B cell (primary cell): ENCODE measurements around the gene BHMT. TPM values are rescaled to one million over a fixed set of nuclear protein-coding genes. Genes with fewer than 3 reads are reported as not detected.

Source experiments
- ATAC-seq: fragments of 200-7000 bp; cut with Tn5 transposase; one replicate; pipeline ENCODE4 v1.10.0; 2021; ENCODE audit warnings: low read depth, mild to moderate bottlenecking, moderate number of reproducible peaks, moderate library complexity
- CTCF ChIA-PET: fragments of 350-600 bp; sonication (Branson Sonifier 250); formaldehyde crosslinking; loops from one replicate; lab custom pipeline; 2021; ENCODE audit warnings: antibody characterized with exemption, inconsistent platforms; lab: Charles Lee
- POLR2A ChIA-PET: fragments of 350-600 bp; sonication (Branson Sonifier 250); formaldehyde crosslinking; loops from one replicate; lab custom pipeline; 2021; ENCODE audit warnings: antibody characterized with exemption; lab: Charles Lee
- DNase-seq: peaks from one replicate; pipeline ENCODE4 v3.0.0; 2013
- H2AFZ ChIP-seq: 2 replicates; pipeline ENCODE4 v1.6.1; 2012; ENCODE audit warnings: mild to moderate bottlenecking, low read depth, low read length; ENCODE audit not compliant: insufficient read depth, poor library complexity, severe bottlenecking
- H3K27ac ChIP-seq, 2 donors: 1 replicate in 1 of 2; 2 replicates in 1 of 2; pipeline ENCODE4 v1.5.1; 2012 to 2013; ENCODE audit warnings: low read length in 2 of 2, mild to moderate bottlenecking in 2 of 2, moderate library complexity in 1 of 2
- H3K27me3 ChIP-seq, 4 experiments: fragments of 200-600 bp in 1 of 4; sonication (generic) in 1 of 4; replicated peaks in 1 of 4; 1 replicate in 2 of 4; 2 replicates in 2 of 4; pipeline versions ENCODE4 v1.6.1 to v1.7.0; 2013 to 2016; ENCODE audit warnings: low read length in 3 of 4, mild to moderate bottlenecking in 2 of 4, mixed read lengths in 1 of 4, moderate library complexity in 1 of 4; ENCODE audit not compliant: insufficient read depth in 4 of 4, control insufficient read depth in 3 of 4; ENCODE audit errors: control extremely low read depth in 1 of 4
- H3K36me3 ChIP-seq, 2 experiments: replicated peaks in 1 of 2; 1 replicate in 1 of 2; 2 replicates in 1 of 2; pipeline versions ENCODE4 v1.6.1 to v1.7.1; 2013; ENCODE audit warnings: low read length in 1 of 2; ENCODE audit not compliant: insufficient read depth in 2 of 2, control insufficient read depth in 1 of 2; ENCODE audit errors: control extremely low read depth in 1 of 2, extremely low read depth in 1 of 2
- H3K4me1 ChIP-seq, 2 donors: fragments of 200-600 bp in 1 of 2; sonication (generic) in 1 of 2; 1 replicate in 1 of 2; 2 replicates in 1 of 2; pipeline versions ENCODE4 v1.5.1 to v1.6.1; 2013 to 2017; ENCODE audit warnings: low read length in 2 of 2; ENCODE audit not compliant: control insufficient read depth in 2 of 2, insufficient read depth in 2 of 2
- H3K4me2 ChIP-seq: replicated peaks from 2 replicates; pipeline ENCODE3; 2012; ENCODE audit warnings: mild to moderate bottlenecking, low read depth, low read length; ENCODE audit not compliant: poor library complexity, severe bottlenecking
- H3K4me3 ChIP-seq, 5 experiments: fragments of 200-600 bp in 1 of 5; sonication (generic) in 1 of 5; 1 replicate in 3 of 5; 2 replicates in 2 of 5; pipeline versions ENCODE4 v1.5.1 to v1.7.0; 2011 to 2016; ENCODE audit warnings: low read length in 4 of 5, mild to moderate bottlenecking in 4 of 5, low read depth in 2 of 5, control low read depth in 1 of 5, moderate library complexity in 1 of 5; ENCODE audit not compliant: insufficient read depth in 1 of 5; ENCODE audit errors: control extremely low read depth in 1 of 5, extremely low read depth in 1 of 5
- H3K79me2 ChIP-seq: fragments of 200-600 bp; sonication (generic); one replicate; pipeline ENCODE4 v1.6.0; 2016; ENCODE audit warnings: low read length; ENCODE audit not compliant: control insufficient read depth, insufficient read depth
- H3K9ac ChIP-seq: fragments of 200-600 bp; sonication (generic); 2 replicates; pipeline ENCODE4 v1.6.1; 2017; ENCODE audit warnings: mild to moderate bottlenecking, low read length, moderate library complexity
- H3K9me3 ChIP-seq, 3 donors: one replicate each; pipeline versions ENCODE4 v1.6.1 to v1.7.1; 2013; ENCODE audit warnings: low read length in 2 of 3; ENCODE audit not compliant: control insufficient read depth in 2 of 3, insufficient read depth in 1 of 3; ENCODE audit errors: control extremely low read depth in 1 of 3
- H4K20me1 ChIP-seq: 2 replicates; pipeline ENCODE4 v1.6.0; 2012; ENCODE audit warnings: mild to moderate bottlenecking, low read length; ENCODE audit not compliant: insufficient read depth, control insufficient read depth, poor library complexity, severe bottlenecking
- H3K27ac Mint-ChIP-seq: one replicate; pipeline ENCODE4 v1.8.0; 2021; ENCODE audit warnings: mixed read lengths
- H3K27me3 Mint-ChIP-seq: one replicate; pipeline ENCODE4 v1.8.0; 2021; ENCODE audit warnings: mixed read lengths
- H3K4me1 Mint-ChIP-seq: one replicate; pipeline ENCODE4 v1.8.0; 2021; ENCODE audit warnings: mixed read lengths
- H3K4me3 Mint-ChIP-seq: one replicate; pipeline ENCODE4 v1.8.0; 2021; ENCODE audit warnings: mixed read lengths
- H3K9me3 Mint-ChIP-seq: one replicate; pipeline ENCODE4 v1.8.0; 2022; ENCODE audit warnings: mixed read lengths; ENCODE audit not compliant: insufficient read depth
- CTCF ChIP-seq: fragments of 200-600 bp; IDR thresholded peaks from one replicate; pipeline ENCODE4 v1.8.0; 2022; ENCODE audit warnings: antibody characterized with exemption, mild to moderate bottlenecking
- EZH2 ChIP-seq: IDR thresholded peaks from 2 replicates; pipeline ENCODE4 v1.6.1; 2012; ENCODE audit warnings: borderline replicate concordance, low read depth, mild to moderate bottlenecking, moderate library complexity, low read length; ENCODE audit not compliant: insufficient read depth, poor library complexity, severe bottlenecking
- WGBS: methylation state at CpG from one replicate; pipeline ENCODE4 v1.1.5; 2013; ENCODE audit warnings: missing lambda C conversion rate; ENCODE audit not compliant: insufficient coverage; 5-methylcytosine and 5-hydroxymethylcytosine counted together
- intact Hi-C: fragments of 100-400 bp; cut with micrococcal nuclease; formaldehyde crosslinking; loops from one replicate; pipeline ENCODE4 v1.10.0; 2022
- polyA plus RNA-seq: library from polyadenylated mRNA; depleted of rRNA; stranded (reverse); fragments of >200 nt; gene quantifications from 2 replicates; pipeline ENCODE4 v1.2.3, GENCODE V29; 2012
- total RNA-seq, 2 donors: library from RNA; stranded (reverse); fragments of 120-200 nt in 1 of 2; gene quantifications; 1 replicate in 1 of 2; 2 replicates in 1 of 2; pipeline versions ENCODE4 v1.2.3 to v1.2.4, GENCODE V29; 2013 to 2022

The BHMT gene
- total and polyA plus RNA-seq, 2 donors (not counting 1 experiment from before 2014, with no cell fraction given), result not detected

GRCh38 chr5:79171635-79172245 lies 60.1 kb downstream of the BHMT start:
- no peaks in the 10 kb centered on the region for H3K4me1 Mint-ChIP-seq
- H3K27ac ChIP-seq, result no peak overlapping the region
- H3K27ac Mint-ChIP-seq, result no peak overlapping the region
- H3K9ac ChIP-seq, result no peak overlapping the region
- no peaks in the 10 kb centered on the region for H3K9me3 Mint-ChIP-seq
- no peaks in the 10 kb centered on the region for H3K79me2 ChIP-seq
- no peaks in the 10 kb centered on the region for H4K20me1 ChIP-seq
- no peak for TF ChIP-seq CTCF
- TF ChIP-seq EZH2, result no peak
- POLR2A ChIA-PET, result no interaction called here
- no peaks in the 10 kb centered on the region for H3K27me3 ChIP-seq
- no peak overlapping the region for H3K4me3 ChIP-seq
- CTCF ChIA-PET, result no interaction called here
- WGBS, result 100% methylated on average over 1 of the region's 6 CpGs
- H3K36me3 ChIP-seq, result no peaks in the 10 kb centered on the region
- H3K9me3 ChIP-seq, result no peaks in the 10 kb centered on the region
- H3K4me3 Mint-ChIP-seq, result no peak overlapping the region
- no peak overlapping the region for H2AFZ ChIP-seq
- H3K27me3 Mint-ChIP-seq, result no peaks in the 10 kb centered on the region
- H3K4me1 ChIP-seq, result no peaks in the 10 kb centered on the region
- no peak for ATAC-seq
- DNase-seq, result no peak
- intact Hi-C loops, result no loop called here
- no peak overlapping the region for H3K4me2 ChIP-seq

GRCh38 chr5:79172269-79172668 lies 60.7 kb downstream of the BHMT start:
- ATAC-seq (no peak), DNase-seq (no peak)
- Histone ChIP-seq H3K4me3 (no peak overlapping the region), H3K9ac (no peak overlapping the region), H3K4me2 (no peak overlapping the region), H3K9me3 (no peaks in the 10 kb centered on the region), H2AFZ (no peak overlapping the region), H3K27ac (no peak overlapping the region), H3K27me3 (no peaks in the 10 kb centered on the region), H3K4me1 (no peaks in the 10 kb centered on the region), H3K36me3 (no peaks in the 10 kb centered on the region), H4K20me1 (no peaks in the 10 kb centered on the region), H3K79me2 (no peaks in the 10 kb centered on the region)
- Mint-ChIP-seq H3K4me1 (no peaks in the 10 kb centered on the region), H3K4me3 (no peak overlapping the region), H3K27ac (no peak overlapping the region), H3K27me3 (no peaks in the 10 kb centered on the region), H3K9me3 (no peaks in the 10 kb centered on the region)
- TF ChIP-seq EZH2 (no peak), CTCF (no peak)
- no CpG with 5 or more reads among the region's 1 CpG for WGBS
- intact Hi-C loops, result no loop called here
- CTCF ChIA-PET, result no interaction called here
- POLR2A ChIA-PET, result no interaction called here
